MM.1S (cell line): ENCODE results near the gene ZNF540.

Source experiments
- DNase-seq: peaks from one replicate; pipeline ENCODE4 v3.0.0-alpha.2; 2015
- H2AFZ ChIP-seq: fragments of 300-600 bp; sonication (generic); 2 replicates; pipeline ENCODE4 v1.6.0; 2016; ENCODE audit warnings: antibody characterized with exemption, low read length
- H3F3A ChIP-seq: fragments of 300-600 bp; sonication (generic); 2 replicates; pipeline ENCODE4 v1.6.1; 2016; ENCODE audit warnings: mild to moderate bottlenecking, antibody characterized with exemption, low read length, moderate library complexity, mixed read lengths; ENCODE audit not compliant: insufficient read depth
- H3K27ac ChIP-seq: fragments of 300-600 bp; sonication (generic); 2 replicates; pipeline ENCODE4 v1.5.1; 2016; ENCODE audit warnings: mild to moderate bottlenecking, low read length
- H3K27me3 ChIP-seq: fragments of 300-600 bp; sonication (generic); replicated peaks from 2 replicates; pipeline ENCODE4 v1.6.0; 2016; ENCODE audit warnings: low read length; ENCODE audit not compliant: insufficient read depth
- H3K36me3 ChIP-seq: fragments of 300-600 bp; sonication (generic); replicated peaks from 2 replicates; pipeline ENCODE4 v1.6.1; 2016; ENCODE audit warnings: mild to moderate bottlenecking, low read length, mixed read lengths; ENCODE audit not compliant: insufficient read depth
- H3K4me1 ChIP-seq: fragments of 300-600 bp; sonication (generic); 2 replicates; pipeline ENCODE4 v1.6.1; 2016; ENCODE audit warnings: low read length, mixed read lengths
- H3K4me2 ChIP-seq: fragments of 300-600 bp; sonication (generic); 2 replicates; pipeline ENCODE4 v1.6.0; 2016; ENCODE audit warnings: low read depth, low read length
- H3K4me3 ChIP-seq: fragments of 300-600 bp; sonication (generic); 2 replicates; pipeline ENCODE4 v1.5.1; 2016; ENCODE audit warnings: low read length, mixed read lengths
- H3K79me2 ChIP-seq: fragments of 300-600 bp; sonication (generic); 2 replicates; pipeline ENCODE4 v1.6.1; 2016; ENCODE audit warnings: mixed run types, low read length, mixed read lengths
- H3K9ac ChIP-seq: fragments of 300-600 bp; sonication (generic); 2 replicates; pipeline ENCODE4 v1.6.1; 2016; ENCODE audit warnings: low read length, mixed read lengths
- H3K9me2 ChIP-seq: fragments of 300-600 bp; sonication (generic); replicated peaks from 2 replicates; pipeline ENCODE4 v1.6.1; 2016; ENCODE audit warnings: mild to moderate bottlenecking, low read length, mixed read lengths; ENCODE audit not compliant: insufficient read depth
- H3K9me3 ChIP-seq: fragments of 300-600 bp; sonication (generic); replicated peaks from 2 replicates; pipeline ENCODE4 v1.6.1; 2016; ENCODE audit warnings: mild to moderate bottlenecking, low read length, mixed read lengths; ENCODE audit not compliant: insufficient read depth
- H4K20me1 ChIP-seq: fragments of 300-600 bp; sonication (generic); 2 replicates; pipeline ENCODE4 v1.6.1; 2016; ENCODE audit warnings: mild to moderate bottlenecking, low read length, moderate library complexity, mixed read lengths; ENCODE audit not compliant: insufficient read depth
- CTCF ChIP-seq: fragments of 300-600 bp; sonication (generic); IDR thresholded peaks from 2 replicates; pipeline ENCODE4 v1.5.1; 2016; ENCODE audit warnings: antibody characterized with exemption, low read length, mixed read lengths
- EZH2 ChIP-seq: fragments of 300-600 bp; sonication (generic); optimal IDR thresholded peaks from 2 replicates; pipeline ENCODE3; 2017; ENCODE audit warnings: low read depth, mild to moderate bottlenecking, antibody characterized with exemption, low read length, mixed read lengths
- EZH2phosphoT487 ChIP-seq: fragments of 300-600 bp; sonication (generic); IDR thresholded peaks from 2 replicates; pipeline ENCODE4 v1.6.1; 2018; ENCODE audit warnings: antibody characterized with exemption, low read length

Gene ZNF540

GRCh38 chr19:37594304-37594981 lies at the start of gene ZNF540, which contains the start of gene ZNF571:
Gene ZNF540 (plus strand): TSS chr19:37594876. CDS start chr19:37598448, 3,572 bp downstream.
Gene ZNF571 (minus strand): TSS chr19:37594792. CDS start chr19:37586676, 8,116 bp downstream.
- peak; percentile 94 for DNase-seq
- H3K4me3 ChIP-seq: peak within 1 kb of the TSS; percentile 63
- peak within 1 kb of the TSS; percentile 61; the same call in 1 of the 2 replicates for H3K27ac ChIP-seq

GRCh38 chr19:37551129-37551993 lies 43.3 kb upstream of the ZNF540 start:
- H3K36me3 ChIP-seq: no peaks in the 10 kb centered on the region
- no peaks in the 10 kb centered on the region for H4K20me1 ChIP-seq
- 0 out of 2 replicates have a peak, but pooled peaks cover 2% of the 10 kb centered on the region for H3K9me3 ChIP-seq
- H3K4me1 ChIP-seq: no peaks in the 10 kb centered on the region
- no peaks in the 10 kb centered on the region for H3F3A ChIP-seq
- H3K4me2 ChIP-seq: no peak overlapping the region
- no peak for DNase-seq
- no peaks in the 10 kb centered on the region for H3K79me2 ChIP-seq
- no peaks in the 10 kb centered on the region for H3K27me3 ChIP-seq
- H3K9me2 ChIP-seq: no peaks in the 10 kb centered on the region
- no peak overlapping the region for H2AFZ ChIP-seq
- TF ChIP-seq EZH2: no peak
- TF ChIP-seq CTCF: peak; percentile 7; the same call in 1 of the 2 replicates
- no peak overlapping the region for H3K9ac ChIP-seq
- H3K27ac ChIP-seq: no peak overlapping the region
- H3K4me3 ChIP-seq: no peak overlapping the region

More at GRCh38 chr19:37594304-37594981, at the start of gene ZNF540, which contains the start of gene ZNF571:
- peak within 1 kb of the TSS; percentile 66 for H3K9ac ChIP-seq
- H2AFZ ChIP-seq: peak within 1 kb of the TSS; percentile 70
- H3K79me2 ChIP-seq: no peaks in the 10 kb centered on the region
- H3K27me3 ChIP-seq: no peaks in the 10 kb centered on the region
- H3K36me3 ChIP-seq: no peaks in the 10 kb centered on the region
- no peaks in the 10 kb centered on the region for H3K4me1 ChIP-seq
- H3F3A ChIP-seq: no peaks in the 10 kb centered on the region
- TF ChIP-seq EZH2phosphoT487 (no peak), CTCF (no peak), EZH2 (no peak)
- H4K20me1 ChIP-seq: no peaks in the 10 kb centered on the region
- no peaks in the 10 kb centered on the region for H3K9me3 ChIP-seq
- peak within 1 kb of the TSS; percentile 61 for H3K4me2 ChIP-seq
- H3K9me2 ChIP-seq: no peaks in the 10 kb centered on the region

- Histone ChIP-seq H2AFZ (no peak overlapping the region), H3K4me1 (no peaks in the 10 kb centered on the region), H4K20me1 (no peaks in the 10 kb centered on the region), H3K36me3 (no peaks in the 10 kb centered on the region), H3K27me3 (no peaks in the 10 kb centered on the region), H3K27ac (no peak overlapping the region), H3K9ac (no peak overlapping the region), H3K9me3 (0 out of 2 replicates have a peak, but pooled peaks cover 4% of the 10 kb centered on the region), H3F3A (no peaks in the 10 kb centered on the region), H3K4me3 (no peak overlapping the region), H3K9me2 (no peaks in the 10 kb centered on the region), H3K79me2 (no peaks in the 10 kb centered on the region), H3K4me2 (no peak overlapping the region)
- no peak for DNase-seq
- TF ChIP-seq CTCF (no peak), EZH2phosphoT487 (no peak), EZH2 (no peak)
Measured at GRCh38 chr19:37563518-37563917, 31.2 kb upstream of the ZNF540 start.
